RWPE1 (cell line): ENCODE data around the gene SCAND1.

ENCODE experiments used
- CTCF ChIA-PET: fragments of 350-600 bp; sonication (Branson Sonifier 250); formaldehyde crosslinking; extraction: SDS; loops from one replicate; lab custom pipeline; 2021; lab: Yijun Ruan, JAX
- POLR2A ChIA-PET: fragments of 400-600 bp; formaldehyde crosslinking; extraction: SDS; loops from one replicate; lab custom pipeline; 2020; ENCODE audit warnings: antibody characterized with exemption; ENCODE audit not compliant: low non-redundant PET; lab: Yijun Ruan, JAX
- DNase-seq: peaks from one replicate; pipeline ENCODE4 v3.0.0; 2012; ENCODE audit warnings: low spot score
- H3K27ac ChIP-seq: fragments of 450-650 bp; 2 replicates; pipeline ENCODE4 v1.5.1; 2017
- CTCF ChIP-seq: fragments of 450-650 bp; conservative IDR thresholded peaks from 2 replicates; pipeline ENCODE4 v1.5.1; 2017; ENCODE audit warnings: low read depth, mild to moderate bottlenecking

The SCAND1 gene

GRCh38 chr20:35979544-35979943 is 25.2 kb upstream of the SCAND1 start:
- POLR2A ChIA-PET: no interaction called here

GRCh38 chr20:35978041-35978513 is 23.8 kb upstream of the SCAND1 start:
- no peak for DNase-seq
- POLR2A ChIA-PET: no interaction called here
- no peak overlapping the region for H3K27ac ChIP-seq
- TF ChIP-seq CTCF: no peak
- CTCF ChIA-PET: interaction anchor here (0.6 to 0.9 kb wide), 2 partner anchors 24 to 178 kb away, joined by 3 read pairs; no protein-coding TSS in a partner anchor

More at GRCh38 chr20:35979544-35979943, 25.2 kb upstream of the SCAND1 start:
- H3K27ac ChIP-seq: no peak overlapping the region
- no peak for TF ChIP-seq CTCF
- CTCF ChIA-PET: interaction anchor here (0.6 to 4.1 kb wide), 5 partner anchors 11 to 507 kb away, joined by 3 to 16 read pairs (median 4); partner anchors contain the start of gene SCAND1
- DNase-seq: no peak

GRCh38 chr20:35975576-35976373 is 21.5 kb upstream of the SCAND1 start:
- DNase-seq: no peak
- ChIA-PET CTCF (interaction anchor here (0.8 to 2.4 kb wide), 4 partner anchors 17 to 163 kb away, joined by 3 to 8 read pairs (median 6); partner anchors contain the start of gene SCAND1), POLR2A (no interaction called here)
- no peak for TF ChIP-seq CTCF
- H3K27ac ChIP-seq: no peak overlapping the region

GRCh38 chr20:35974256-35974655 is 20.0 kb upstream of the SCAND1 start:
- H3K27ac ChIP-seq: no peak overlapping the region
- ChIA-PET POLR2A (no interaction called here), CTCF (interaction anchor here (1.6 kb wide), 1 partner anchor 20 kb away, joined by 7 read pairs; the partner anchor contains the start of gene SCAND1)
- TF ChIP-seq CTCF: no peak
- no peak for DNase-seq

GRCh38 chr20:35972462-35972861 is 18.2 kb upstream of the SCAND1 start:
- CTCF ChIA-PET: interaction anchor here (0.6 to 1.6 kb wide), 2 partner anchors 18 to 453 kb away, joined by 3 to 7 read pairs; partner anchors contain the start of gene SCAND1
- no peak for TF ChIP-seq CTCF
- H3K27ac ChIP-seq: no peak overlapping the region
- POLR2A ChIA-PET: no interaction called here
- DNase-seq: no peak

GRCh38 chr20:35971981-35972380 is 17.7 kb upstream of the SCAND1 start:
- ChIA-PET POLR2A (no interaction called here), CTCF (interaction anchor here (0.6 to 0.8 kb wide), 2 partner anchors 169 to 453 kb away, joined by 3 read pairs; no protein-coding TSS in a partner anchor)
- DNase-seq: no peak
- no peak for TF ChIP-seq CTCF
- no peak overlapping the region for H3K27ac ChIP-seq
